ENCODE data around the gene FBLN7. TPM values are rescaled to one million over a fixed set of nuclear protein-coding genes. Genes with fewer than 3 reads are reported as not detected.

The FBLN7 gene
- total RNA-seq, 1 experiment from 2014 or later, result 0.73 TPM

DNA sequence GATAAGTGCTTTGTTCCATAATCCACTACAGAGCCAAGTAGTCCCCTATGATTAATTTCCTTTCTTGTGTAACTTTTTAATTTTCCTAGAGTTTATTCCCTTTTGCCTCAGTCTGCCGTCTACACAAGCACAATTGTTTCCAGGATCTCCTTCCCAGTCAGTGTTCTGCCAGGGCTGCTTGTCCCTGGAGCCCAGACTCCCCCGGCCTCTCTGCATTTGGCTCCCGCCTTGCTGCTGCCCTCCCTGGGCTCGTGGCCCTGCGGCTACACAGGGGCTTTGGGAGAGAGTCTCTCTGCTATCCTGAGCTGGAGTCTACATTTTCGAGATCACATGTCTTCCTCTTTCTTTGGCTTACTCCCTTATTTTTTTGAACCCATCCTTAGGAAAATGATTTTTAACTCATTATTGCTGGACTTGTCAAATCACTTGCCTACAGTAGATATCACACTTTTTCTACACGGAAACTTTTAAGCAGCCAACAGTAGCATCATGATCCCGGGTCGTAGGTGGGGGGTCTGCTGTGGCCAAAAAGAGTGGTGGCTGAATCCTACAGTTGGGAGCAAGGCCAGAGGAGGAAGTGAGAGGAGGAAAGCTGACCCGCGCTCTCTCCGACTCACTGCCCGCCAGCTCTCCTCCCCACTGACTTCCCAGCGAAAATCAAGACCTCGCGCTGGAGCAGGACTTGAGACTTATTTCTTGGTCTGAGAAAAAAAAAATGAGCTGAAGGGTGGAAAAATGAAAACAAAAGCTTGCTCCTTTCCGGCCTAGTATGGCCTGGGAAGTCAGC, 9.4 kb downstream of the FBLN7 start:
- TF ChIP-seq CTCF (IDR thresholded peaks at IDR 0.05; ENCODE audit: unreplicated experiment), result no peak
- DNase-seq, result no peak
- CTCF ChIA-PET, result interaction anchor here (1.0 kb wide), 1 partner anchor 10 kb away, joined by 4 read pairs; the partner anchor contains the start of gene FBLN7
- BruUV-seq (replicated peaks), result no TSS peak
- Mint-ChIP-seq H3K27me3 (ENCODE audit: unreplicated experiment) (peaks cover 22% of the 10 kb centered on the region), H3K9me3 (ENCODE audit: low read depth, unreplicated experiment) (no peaks in the 10 kb centered on the region), H3K4me1 (ENCODE audit: low read depth, unreplicated experiment) (no peaks in the 10 kb centered on the region), H3K36me3 (ENCODE audit: insufficient read depth, unreplicated experiment) (no peaks in the 10 kb centered on the region), H3K4me3 (ENCODE audit: low read depth, unreplicated experiment) (no peak overlapping the region), H3K27ac (ENCODE audit: unreplicated experiment) (no peak overlapping the region)
- intact Hi-C loops (cut with micrococcal nuclease; ENCODE audit: unreplicated experiment), result no loop called here

- H3K9me3 Mint-ChIP-seq (ENCODE audit: low read depth, unreplicated experiment), result no peaks in the 10 kb centered on the region
- H3K4me1 Mint-ChIP-seq (ENCODE audit: low read depth, unreplicated experiment), result no peaks in the 10 kb centered on the region
- no peak for TF ChIP-seq CTCF (IDR thresholded peaks at IDR 0.05; ENCODE audit: unreplicated experiment)
- intact Hi-C loops (cut with micrococcal nuclease; ENCODE audit: unreplicated experiment), result no loop called here
- BruUV-seq (replicated peaks), result no TSS peak
- CTCF ChIA-PET, result interaction anchor here (1.0 kb wide), 1 partner anchor 11 kb away, joined by 4 read pairs; the partner anchor contains the start of gene FBLN7
- no peaks in the 10 kb centered on the region for H3K36me3 Mint-ChIP-seq (ENCODE audit: insufficient read depth, unreplicated experiment)
- H3K4me3 Mint-ChIP-seq (ENCODE audit: low read depth, unreplicated experiment), result no peak overlapping the region
- H3K27me3 Mint-ChIP-seq (ENCODE audit: unreplicated experiment), result peaks cover 22% of the 10 kb centered on the region
- no peak for DNase-seq
- no peak overlapping the region for H3K27ac Mint-ChIP-seq (ENCODE audit: unreplicated experiment)
Measured at GRCh38 chr2:112148477-112148876, 10.3 kb downstream of the FBLN7 start.

- intact Hi-C loops (cut with micrococcal nuclease; ENCODE audit: unreplicated experiment), result no loop called here
- CTCF ChIA-PET, result interaction anchor here (0.5 kb wide), 1 partner anchor 1212 kb away, joined by 4 read pairs; no protein-coding TSS in a partner anchor
- Mint-ChIP-seq H3K4me3 (ENCODE audit: low read depth, unreplicated experiment) (no peak overlapping the region), H3K4me1 (ENCODE audit: low read depth, unreplicated experiment) (no peaks in the 10 kb centered on the region), H3K36me3 (ENCODE audit: insufficient read depth, unreplicated experiment) (no peaks in the 10 kb centered on the region), H3K27ac (ENCODE audit: unreplicated experiment) (no peak overlapping the region), H3K9me3 (ENCODE audit: low read depth, unreplicated experiment) (no peaks in the 10 kb centered on the region), H3K27me3 (ENCODE audit: unreplicated experiment) (peaks cover 22% of the 10 kb centered on the region)
- no peak for DNase-seq
- TF ChIP-seq CTCF (IDR thresholded peaks at IDR 0.05; ENCODE audit: unreplicated experiment), result no peak
- no TSS peak for BruUV-seq (replicated peaks)
Measured at GRCh38 chr2:112149194-112149593, 11.0 kb downstream of the FBLN7 start.

- H3K4me1 Mint-ChIP-seq (ENCODE audit: low read depth, unreplicated experiment), result no peaks in the 10 kb centered on the region
- H3K27me3 Mint-ChIP-seq (ENCODE audit: unreplicated experiment), result peaks cover 22% of the 10 kb centered on the region
Measured at GRCh38 chr2:112149866-112150435, 11.8 kb downstream of the FBLN7 start.

More at GRCh38 chr2:112149866-112150435, 11.8 kb downstream of the FBLN7 start:
- TF ChIP-seq CTCF (IDR thresholded peaks at IDR 0.05; ENCODE audit: unreplicated experiment), result no peak
- DNase-seq, result no peak
- CTCF ChIA-PET, result no interaction called here
- H3K36me3 Mint-ChIP-seq (ENCODE audit: insufficient read depth, unreplicated experiment), result no peaks in the 10 kb centered on the region
- no peak overlapping the region for H3K4me3 Mint-ChIP-seq (ENCODE audit: low read depth, unreplicated experiment)
- intact Hi-C loops (cut with micrococcal nuclease; ENCODE audit: unreplicated experiment), result no loop called here
- H3K27ac Mint-ChIP-seq (ENCODE audit: unreplicated experiment), result no peak overlapping the region
- H3K9me3 Mint-ChIP-seq (ENCODE audit: low read depth, unreplicated experiment), result no peaks in the 10 kb centered on the region
- no TSS peak for BruUV-seq (replicated peaks)

All from Calu3 (cell line).